ENCODE results near the gene NAAA. TPM values are rescaled to one million over a fixed set of nuclear protein-coding genes. Genes with fewer than 3 reads are reported as not detected.
"Not testable (repeated sequence)": the region's sequence is repeated elsewhere in the genome, so short reads cannot be mapped to it uniquely, and the experiment has no call there.

Gene NAAA
- 52.7 TPM for total RNA-seq (ENCODE audit: insufficient read depth, low replicate concordance)

- peak; percentile 78 for DNase-seq (ENCODE audit: low spot score)
Measured at GRCh38 chr4:75940692-75941253, at the start of gene NAAA. Gene NAAA (minus strand): TSS chr4:75941013. CDS start chr4:75940949, 64 bp downstream.

- DNase-seq (ENCODE audit: low spot score) = no peak
Measured at GRCh38 chr4:75989846-75990528, 49.2 kb upstream of the NAAA start.

- no peak for DNase-seq (ENCODE audit: low spot score)
Measured at GRCh38 chr4:75985116-75985515, 44.3 kb upstream of the NAAA start.

- DNase-seq (ENCODE audit: low spot score) = no peak
Measured at GRCh38 chr4:75980576-75980975, 39.8 kb upstream of the NAAA start.

GRCh38 chr4:75976177-75976576, 35.4 kb upstream of the NAAA start:
- DNase-seq (ENCODE audit: low spot score) = no peak

GRCh38 chr4:75973766-75974165, 33.0 kb upstream of the NAAA start:
- DNase-seq (ENCODE audit: low spot score) = no peak

- no peak for DNase-seq (ENCODE audit: low spot score)
Measured at GRCh38 chr4:75968084-75968483, 27.3 kb upstream of the NAAA start.

GRCh38 chr4:75963558-75963957, 22.7 kb upstream of the NAAA start:
- DNase-seq (ENCODE audit: low spot score) = no peak

- not testable (repeated sequence) for DNase-seq (ENCODE audit: low spot score)
Measured at GRCh38 chr4:75962072-75962471, 21.3 kb upstream of the NAAA start.

GRCh38 chr4:75958546-75958945, 17.7 kb upstream of the NAAA start:
- not testable (repeated sequence) for DNase-seq (ENCODE audit: low spot score)

- not testable (repeated sequence) for DNase-seq (ENCODE audit: low spot score)
Measured at GRCh38 chr4:75954811-75955210, 14.0 kb upstream of the NAAA start.

GRCh38 chr4:75953509-75953908, 12.7 kb upstream of the NAAA start:
- DNase-seq (ENCODE audit: low spot score) = no peak

GRCh38 chr4:75950213-75950815, 9.5 kb upstream of the NAAA start:
- no peak for DNase-seq (ENCODE audit: low spot score)

- no peak for DNase-seq (ENCODE audit: low spot score)
Measured at GRCh38 chr4:75948822-75949444, 8.1 kb upstream of the NAAA start.

GRCh38 chr4:75939890-75940691, 722 bp downstream of the NAAA start:
- DNase-seq (ENCODE audit: low spot score) = peak; percentile 78

GRCh38 chr4:75935628-75936027, 5.2 kb downstream of the NAAA start:
- no peak for DNase-seq (ENCODE audit: low spot score)

GRCh38 chr4:75930152-75930551, 10.7 kb downstream of the NAAA start:
- no peak for DNase-seq (ENCODE audit: low spot score)

GRCh38 chr4:75924916-75925315, 15.9 kb downstream of the NAAA start:
- not testable (repeated sequence) for DNase-seq (ENCODE audit: low spot score)

- DNase-seq (ENCODE audit: low spot score) = no peak
Measured at GRCh38 chr4:75924309-75924827, 16.4 kb downstream of the NAAA start.

- DNase-seq (ENCODE audit: low spot score) = no peak
Measured at GRCh38 chr4:75922588-75922987, 18.2 kb downstream of the NAAA start.

GRCh38 chr4:75921910-75922309, 18.9 kb downstream of the NAAA start:
- DNase-seq (ENCODE audit: low spot score) = no peak
